RWPE1 (cell line): ENCODE data around the gene PRSS57.
A peak's percentile ranks its signal among the peaks of the same experiment; 100 is the strongest.
"Not testable (repeated sequence)": the region's sequence is repeated elsewhere in the genome, so short reads cannot be mapped to it uniquely, and the experiment has no call there.

Experiments
- CTCF ChIA-PET: fragments of 350-600 bp; sonication (Branson Sonifier 250); formaldehyde crosslinking; extraction: SDS; loops from one replicate; lab custom pipeline; 2021; lab: Yijun Ruan, JAX
- POLR2A ChIA-PET: fragments of 400-600 bp; formaldehyde crosslinking; extraction: SDS; loops from one replicate; lab custom pipeline; 2020; ENCODE audit warnings: antibody characterized with exemption; ENCODE audit not compliant: low non-redundant PET; lab: Yijun Ruan, JAX
- DNase-seq: peaks from one replicate; pipeline ENCODE4 v3.0.0; 2012; ENCODE audit warnings: low spot score
- H3K27ac ChIP-seq: fragments of 450-650 bp; 2 replicates; pipeline ENCODE4 v1.5.1; 2017
- CTCF ChIP-seq: fragments of 450-650 bp; conservative IDR thresholded peaks from 2 replicates; pipeline ENCODE4 v1.5.1; 2017; ENCODE audit warnings: low read depth, mild to moderate bottlenecking

PRSS57 gene

GRCh38 chr19:695352-695949 lies at the start of gene PRSS57:
TSS of gene PRSS57 (minus strand) at chr19:695452. CDS start at chr19:695430, 22 bp downstream.
- no peak for DNase-seq
- ChIA-PET CTCF (interaction anchor here (0.6 kb wide), 1 partner anchor 58 kb away, joined by 3 read pairs; no protein-coding TSS in a partner anchor), POLR2A (no interaction called here)
- TF ChIP-seq CTCF, result no peak
- no peak within 1 kb of the TSS for H3K27ac ChIP-seq

- DNase-seq, result no peak
- no peak for TF ChIP-seq CTCF
- H3K27ac ChIP-seq, result peak overlapping the region; percentile 52
- ChIA-PET POLR2A (no interaction called here), CTCF (interaction anchor here (0.6 to 0.8 kb wide), 2 partner anchors 155 to 194 kb away, joined by 3 read pairs; no protein-coding TSS in a partner anchor)
These were observed 48.0 kb upstream of the PRSS57 start for GRCh38 chr19:743168-743687.

GRCh38 chr19:742540-743075 lies 47.4 kb upstream of the PRSS57 start:
- no peak for DNase-seq
- CTCF ChIA-PET, result interaction anchor here (0.6 to 0.8 kb wide), 3 partner anchors 70 to 193 kb away, joined by 3 to 7 read pairs (median 3); no protein-coding TSS in a partner anchor

GRCh38 chr19:741506-742131 lies 46.4 kb upstream of the PRSS57 start:
- no peak for DNase-seq
- H3K27ac ChIP-seq, result no peak overlapping the region
- no peak for TF ChIP-seq CTCF
- POLR2A ChIA-PET, result interaction anchor here (0.5 kb wide), 1 partner anchor 12 kb away, joined by 5 read pairs; no protein-coding TSS in a partner anchor
- CTCF ChIA-PET, result interaction anchor here (0.6 kb wide), 1 partner anchor 41 kb away, joined by 3 read pairs; no protein-coding TSS in a partner anchor

More at GRCh38 chr19:742540-743075, 47.4 kb upstream of the PRSS57 start:
- POLR2A ChIA-PET, result no interaction called here
- H3K27ac ChIP-seq, result no peak overlapping the region
- no peak for TF ChIP-seq CTCF

GRCh38 chr19:740816-741505 lies 45.7 kb upstream of the PRSS57 start:
- CTCF ChIA-PET, result interaction anchor here (0.6 kb wide), 1 partner anchor 42 kb away, joined by 3 read pairs; no protein-coding TSS in a partner anchor
- not testable (repeated sequence) for DNase-seq
- POLR2A ChIA-PET, result interaction anchor here (0.5 kb wide), 1 partner anchor 12 kb away, joined by 5 read pairs; no protein-coding TSS in a partner anchor
- H3K27ac ChIP-seq, result 0 out of 2 replicates have a peak overlapping the region, but pooled peaks have one; percentile 6

- CTCF ChIA-PET, result no interaction called here
- POLR2A ChIA-PET, result interaction anchor here (1.0 kb wide), 1 partner anchor 14 kb away, joined by 6 read pairs; no protein-coding TSS in a partner anchor
- DNase-seq, result no peak
- H3K27ac ChIP-seq, result 0 out of 2 replicates have a peak overlapping the region, but pooled peaks have one; percentile 6
- no peak for TF ChIP-seq CTCF
These were observed 44.9 kb upstream of the PRSS57 start for GRCh38 chr19:739998-740715.
